Mesenchymal stem cell (in vitro differentiated cells and primary cell): Measurements from ENCODE around the gene GAS6.

Source experiments
- DNase-seq: peaks from one replicate; pipeline ENCODE4 v3.0.0-alpha.2; 2013
- H2AFZ ChIP-seq: one replicate; pipeline ENCODE4 v1.6.1; 2013; ENCODE audit warnings: low read depth, mild to moderate bottlenecking, control low read depth, inconsistent platforms, low read length, moderate library complexity
- H2AK5ac ChIP-seq: 2 replicates; pipeline ENCODE4 v1.6.1; 2013; ENCODE audit warnings: low read length, moderate library complexity, mild to moderate bottlenecking, inconsistent platforms; ENCODE audit not compliant: severe bottlenecking
- H2BK120ac ChIP-seq: one replicate; pipeline ENCODE4 v1.6.1; 2013; ENCODE audit warnings: low read depth, mild to moderate bottlenecking, inconsistent platforms, low read length, moderate library complexity
- H2BK12ac ChIP-seq, 2 experiments: one replicate each; pipeline ENCODE4 v1.6.1; 2013; ENCODE audit warnings: inconsistent platforms in 2 of 2, low read length in 2 of 2, mild to moderate bottlenecking in 2 of 2, moderate library complexity in 2 of 2, control low read depth in 1 of 2
- H2BK15ac ChIP-seq: one replicate; pipeline ENCODE4 v1.6.1; 2013; ENCODE audit warnings: mild to moderate bottlenecking, low read depth, inconsistent platforms; ENCODE audit not compliant: poor library complexity, severe bottlenecking
- H2BK5ac ChIP-seq: 2 replicates; pipeline ENCODE4 v1.6.1; 2013; ENCODE audit warnings: low read depth, mild to moderate bottlenecking, low read length, control low read depth, inconsistent platforms; ENCODE audit not compliant: poor library complexity, severe bottlenecking
- H3K14ac ChIP-seq, 2 experiments: one replicate each; pipeline ENCODE4 v1.6.1; 2013; ENCODE audit warnings: inconsistent platforms in 2 of 2, low read length in 2 of 2, control low read depth in 1 of 2, mild to moderate bottlenecking in 1 of 2, moderate library complexity in 1 of 2
- H3K18ac ChIP-seq, 2 experiments: one replicate each; pipeline ENCODE4 v1.6.1; 2013; ENCODE audit warnings: inconsistent platforms in 2 of 2, low read length in 2 of 2, control low read depth in 1 of 2, low read depth in 1 of 2, mild to moderate bottlenecking in 1 of 2
- H3K23ac ChIP-seq, 2 experiments: one replicate each; pipeline ENCODE4 v1.6.1; 2013; ENCODE audit warnings: inconsistent platforms in 2 of 2, low read length in 2 of 2, mild to moderate bottlenecking in 2 of 2, moderate library complexity in 2 of 2, control low read depth in 1 of 2
- H3K27ac ChIP-seq: 2 replicates; pipeline ENCODE4 v1.5.1; 2013; ENCODE audit warnings: mild to moderate bottlenecking, moderate library complexity, low read length, control low read depth, inconsistent platforms; ENCODE audit not compliant: poor library complexity, severe bottlenecking
- H3K27me3 ChIP-seq, 2 experiments: 2 replicates each; pipeline versions ENCODE4 v1.6.1 to v1.7.0; 2013; ENCODE audit warnings: low read length in 2 of 2, mild to moderate bottlenecking in 2 of 2, moderate library complexity in 2 of 2, control low read depth in 1 of 2, inconsistent platforms in 1 of 2; ENCODE audit not compliant: control insufficient read depth in 1 of 2, insufficient read depth in 1 of 2
- H3K36me3 ChIP-seq, 2 experiments: 2 replicates each; pipeline versions ENCODE4 v1.6.1 to v1.7.0; 2013; ENCODE audit warnings: low read length in 2 of 2, control low read depth in 1 of 2, inconsistent platforms in 1 of 2, low read depth in 1 of 2, mild to moderate bottlenecking in 1 of 2; ENCODE audit not compliant: insufficient read depth in 2 of 2, control insufficient read depth in 1 of 2
- H3K4ac ChIP-seq, 2 experiments: one replicate each; pipeline ENCODE4 v1.6.1; 2013; ENCODE audit warnings: inconsistent platforms in 2 of 2, low read length in 2 of 2, mild to moderate bottlenecking in 2 of 2, moderate library complexity in 2 of 2, control low read depth in 1 of 2, low read depth in 1 of 2
- H3K4me1 ChIP-seq: 2 replicates; pipeline ENCODE4 v1.6.1; 2013; ENCODE audit warnings: low read depth, low read length, control low read depth; ENCODE audit not compliant: control insufficient read depth, insufficient read depth
- H3K4me2 ChIP-seq: 2 replicates; pipeline ENCODE4 v1.6.1; 2013; ENCODE audit warnings: low read length, mild to moderate bottlenecking, inconsistent platforms; ENCODE audit not compliant: poor library complexity, severe bottlenecking
- H3K4me3 ChIP-seq, 2 experiments: 2 replicates each; pipeline versions ENCODE4 v1.5.1 to v1.7.0; 2013; ENCODE audit warnings: low read length in 2 of 2, mild to moderate bottlenecking in 2 of 2, control low read depth in 1 of 2, low read depth in 1 of 2; ENCODE audit not compliant: insufficient read depth in 1 of 2
- H3K79me1 ChIP-seq: replicated peaks from 2 replicates; pipeline ENCODE4 v1.6.1; 2013; ENCODE audit warnings: mild to moderate bottlenecking, control low read depth, low read length, inconsistent platforms; ENCODE audit not compliant: poor library complexity, severe bottlenecking
- H3K9ac ChIP-seq: 2 replicates; pipeline ENCODE4 v1.7.0; 2013; ENCODE audit warnings: mild to moderate bottlenecking, low read length, moderate library complexity
- H3K9me3 ChIP-seq: 2 replicates; pipeline ENCODE4 v1.7.0; 2013; ENCODE audit warnings: mild to moderate bottlenecking, low read length; ENCODE audit not compliant: control insufficient read depth
- H4K8ac ChIP-seq: one replicate; pipeline ENCODE4 v1.6.1; 2013; ENCODE audit warnings: inconsistent platforms, mild to moderate bottlenecking, low read length, moderate library complexity
- H4K91ac ChIP-seq: one replicate; pipeline ENCODE4 v1.6.1; 2013; ENCODE audit warnings: mild to moderate bottlenecking, low read length, inconsistent platforms
- WGBS: methylation state at CpG from one replicate; pipeline ENCODE4 v1.1.7; 2013; ENCODE audit warnings: mixed read lengths; 5-methylcytosine and 5-hydroxymethylcytosine counted together

GAS6 gene

GRCh38 chr13:113855012-113855921 lies 8.6 kb downstream of the GAS6 start:
- Histone ChIP-seq H3K27ac (peak overlapping the region; percentile 63), H3K4me1 (peaks cover 58% of the 10 kb centered on the region)
- 89% methylated on average over 33 of the region's 33 CpGs for WGBS

GRCh38 chr13:113854238-113855011 lies 9.5 kb downstream of the GAS6 start:
- peak overlapping the region in 1 of 2 experiments; percentile 88 for H3K14ac ChIP-seq
- peak overlapping the region; percentile 9 for H3K9ac ChIP-seq
- peaks cover 2% of the 10 kb centered on the region for H3K79me1 ChIP-seq
- peak overlapping the region; percentile 33 for H4K8ac ChIP-seq
- no peak overlapping the region for H2AFZ ChIP-seq
- peak; percentile 82 for DNase-seq
- H3K4me3 ChIP-seq: peak overlapping the region in 1 of 2 experiments; percentile 25
- H3K27ac ChIP-seq: peak overlapping the region; percentile 63
- peak overlapping the region; percentile 46 to 89 for H3K18ac ChIP-seq
- peak overlapping the region; percentile 53 for H2AK5ac ChIP-seq
- peak overlapping the region in 1 of 2 experiments; percentile 58 for H3K4ac ChIP-seq
- no peaks in the 10 kb centered on the region for H3K27me3 ChIP-seq
- peak overlapping the region; percentile 29 for H2BK120ac ChIP-seq
- H3K23ac ChIP-seq: peak overlapping the region in 1 of 2 experiments; percentile 78
- H3K36me3 ChIP-seq: peaks cover 48 to 58% of the 10 kb centered on the region in 2 experiments
- peaks cover 52% of the 10 kb centered on the region for H3K4me1 ChIP-seq
- WGBS: 77% methylated on average over 31 of the region's 31 CpGs
- H3K9me3 ChIP-seq: no peaks in the 10 kb centered on the region
- H2BK15ac ChIP-seq: peak overlapping the region; percentile 45
- H2BK5ac ChIP-seq: peak overlapping the region; percentile 10
- peak overlapping the region; percentile 20 for H3K4me2 ChIP-seq
- H2BK12ac ChIP-seq: peak overlapping the region in 1 of 2 experiments; percentile 88
- peak overlapping the region; percentile 35 for H4K91ac ChIP-seq

More at GRCh38 chr13:113855012-113855921, 8.6 kb downstream of the GAS6 start:
- no peak overlapping the region for H2AFZ ChIP-seq
- H3K4me3 ChIP-seq: no peak overlapping the region
- H3K14ac ChIP-seq: peak overlapping the region in 1 of 2 experiments; percentile 88
- DNase-seq: no peak
- no peaks in the 10 kb centered on the region for H3K27me3 ChIP-seq
- H3K4me2 ChIP-seq: no peak overlapping the region
- peak overlapping the region; percentile 12 to 77 for H3K18ac ChIP-seq
- no peak overlapping the region for H2BK5ac ChIP-seq
- H3K36me3 ChIP-seq: peaks cover 57 to 60% of the 10 kb centered on the region in 2 experiments
- H3K9me3 ChIP-seq: no peaks in the 10 kb centered on the region
- H4K91ac ChIP-seq: peak overlapping the region; percentile 37
- H3K79me1 ChIP-seq: no peaks in the 10 kb centered on the region
- H3K9ac ChIP-seq: peak overlapping the region; percentile 9
- H3K23ac ChIP-seq: peak overlapping the region in 1 of 2 experiments; percentile 53
- peak overlapping the region; percentile 53 for H2AK5ac ChIP-seq
- peak overlapping the region; percentile 45 to 78 for H2BK12ac ChIP-seq
- H2BK15ac ChIP-seq: no peak overlapping the region
- no peak overlapping the region for H4K8ac ChIP-seq
- H2BK120ac ChIP-seq: peak overlapping the region; percentile 29
- H3K4ac ChIP-seq: peak overlapping the region in 1 of 2 experiments; percentile 21

- Histone ChIP-seq H2BK5ac (no peak overlapping the region), H3K36me3 (peaks cover 41 to 56% of the 10 kb centered on the region in 2 experiments), H3K23ac (peak overlapping the region in 1 of 2 experiments; percentile 78), H2BK120ac (peak overlapping the region; percentile 22), H3K4me3 (peak overlapping the region in 1 of 2 experiments; percentile 25), H2BK15ac (no peak overlapping the region), H4K91ac (peak overlapping the region; percentile 23), H3K18ac (peak overlapping the region; percentile 46 to 89), H3K4ac (peak overlapping the region in 1 of 2 experiments; percentile 58), H4K8ac (peak overlapping the region; percentile 8), H2AFZ (no peak overlapping the region), H3K9ac (peak overlapping the region; percentile 9), H3K27ac (peak overlapping the region; percentile 63), H3K79me1 (peaks cover 7% of the 10 kb centered on the region), H2BK12ac (peak overlapping the region in 1 of 2 experiments; percentile 88), H3K4me1 (peaks cover 57% of the 10 kb centered on the region), H3K4me2 (peak overlapping the region; percentile 20), H3K14ac (peak overlapping the region in 1 of 2 experiments; percentile 88), H2AK5ac (peak overlapping the region; percentile 32), H3K27me3 (no peaks in the 10 kb centered on the region), H3K9me3 (no peaks in the 10 kb centered on the region)
- 87% methylated on average over 11 of the region's 11 CpGs for WGBS
- DNase-seq: peak; percentile 51
Observed at GRCh38 chr13:113853518-113854237, 10.2 kb downstream of the GAS6 start.
